ENCODE results near the gene IQGAP1. TPM values are rescaled to one million over a fixed set of nuclear protein-coding genes. Genes with fewer than 3 reads are reported as not detected.

IQGAP1 gene
- total and polyA plus RNA-seq, 7 donors = 31.1 to 72.2 (median 44.1) TPM

DNA sequence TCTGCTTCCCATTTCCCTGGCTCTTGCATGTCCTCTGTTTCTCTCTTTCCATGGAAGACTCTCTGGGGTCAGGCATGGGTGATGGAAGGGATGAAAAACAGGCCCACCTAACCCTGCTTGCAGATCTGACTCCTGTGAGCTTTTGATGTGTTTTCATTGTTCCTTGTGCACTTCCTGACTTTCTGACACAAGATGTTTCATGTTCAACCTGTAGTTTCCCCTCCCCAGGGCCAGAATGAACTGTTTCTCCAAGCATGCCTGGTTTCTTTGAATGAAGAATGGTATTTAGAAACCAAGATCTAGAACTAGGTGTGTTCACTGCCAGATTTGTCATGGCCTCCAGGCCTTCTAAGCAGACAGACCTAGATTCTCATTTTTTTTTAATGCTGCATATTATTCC, 105.6 kb downstream of the IQGAP1 start:
- peaks cover 29 to 100% of the 10 kb centered on the region in 2 donors for H3K36me3 ChIP-seq (ENCODE audit: insufficient read depth in 1 of 2, low read depth in 1 of 2)
- DNase-seq = no peak
- H3K4me1 ChIP-seq = no peaks in the 10 kb centered on the region
- no peak overlapping the region for H3K27ac ChIP-seq
- intact Hi-C loops (cut with DNase I) = no loop called here
- no peak for ATAC-seq
- TF ChIP-seq, protein P1, sequence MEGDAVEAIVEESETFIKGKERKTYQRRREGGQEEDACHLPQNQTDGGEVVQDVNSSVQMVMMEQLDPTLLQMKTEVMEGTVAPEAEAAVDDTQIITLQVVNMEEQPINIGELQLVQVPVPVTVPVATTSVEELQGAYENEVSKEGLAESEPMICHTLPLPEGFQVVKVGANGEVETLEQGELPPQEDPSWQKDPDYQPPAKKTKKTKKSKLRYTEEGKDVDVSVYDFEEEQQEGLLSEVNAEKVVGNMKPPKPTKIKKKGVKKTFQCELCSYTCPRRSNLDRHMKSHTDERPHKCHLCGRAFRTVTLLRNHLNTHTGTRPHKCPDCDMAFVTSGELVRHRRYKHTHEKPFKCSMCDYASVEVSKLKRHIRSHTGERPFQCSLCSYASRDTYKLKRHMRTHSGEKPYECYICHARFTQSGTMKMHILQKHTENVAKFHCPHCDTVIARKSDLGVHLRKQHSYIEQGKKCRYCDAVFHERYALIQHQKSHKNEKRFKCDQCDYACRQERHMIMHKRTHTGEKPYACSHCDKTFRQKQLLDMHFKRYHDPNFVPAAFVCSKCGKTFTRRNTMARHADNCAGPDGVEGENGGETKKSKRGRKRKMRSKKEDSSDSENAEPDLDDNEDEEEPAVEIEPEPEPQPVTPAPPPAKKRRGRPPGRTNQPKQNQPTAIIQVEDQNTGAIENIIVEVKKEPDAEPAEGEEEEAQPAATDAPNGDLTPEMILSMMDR (IDR thresholded peaks at IDR 0.05) = no peak
- no peaks in the 10 kb centered on the region for H3K9me3 ChIP-seq
- H3K27me3 ChIP-seq (ENCODE audit: insufficient read depth in 3 of 3, low read length in 2 of 3) = no peaks in the 10 kb centered on the region
- H3K4me3 ChIP-seq = no peak overlapping the region

DNA sequence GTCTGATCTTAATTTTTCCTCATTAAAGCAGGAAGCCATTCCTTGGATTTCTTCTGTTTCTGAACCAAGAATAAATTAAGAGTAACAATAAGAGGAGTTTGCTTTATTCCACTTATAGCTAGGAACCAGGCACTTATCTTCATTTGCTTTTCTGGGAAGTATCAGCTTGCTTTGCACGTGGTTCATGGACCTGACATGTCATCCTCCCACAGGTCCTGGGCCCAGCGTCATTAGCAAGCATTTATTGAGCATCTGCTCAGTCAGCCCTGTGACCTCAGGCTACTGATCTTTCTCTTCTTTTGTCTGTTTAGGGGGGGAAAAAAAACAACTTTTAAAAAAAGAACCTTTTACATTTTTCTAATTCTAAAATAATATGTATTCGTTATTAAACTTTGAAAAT, 107.0 kb downstream of the IQGAP1 start:
- TF ChIP-seq, protein P1 (IDR thresholded peaks at IDR 0.05) = no peak
- Histone ChIP-seq H3K27me3 (ENCODE audit: insufficient read depth in 3 of 3, low read length in 2 of 3) (no peaks in the 10 kb centered on the region), H3K9me3 (no peaks in the 10 kb centered on the region), H3K4me1 (no peaks in the 10 kb centered on the region), H3K4me3 (no peak overlapping the region), H3K27ac (no peak overlapping the region), H3K36me3 (ENCODE audit: insufficient read depth in 1 of 2, low read depth in 1 of 2) (peaks cover 26 to 100% of the 10 kb centered on the region in 2 donors)
- ATAC-seq (no peak), DNase-seq (no peak)
- whole genome bisulfite sequencing, 3 donors = 61 to 78% (median 66%) methylated on average over 3 of the region's 3 CpGs
- intact Hi-C loops (cut with DNase I) = no loop called here

DNA sequence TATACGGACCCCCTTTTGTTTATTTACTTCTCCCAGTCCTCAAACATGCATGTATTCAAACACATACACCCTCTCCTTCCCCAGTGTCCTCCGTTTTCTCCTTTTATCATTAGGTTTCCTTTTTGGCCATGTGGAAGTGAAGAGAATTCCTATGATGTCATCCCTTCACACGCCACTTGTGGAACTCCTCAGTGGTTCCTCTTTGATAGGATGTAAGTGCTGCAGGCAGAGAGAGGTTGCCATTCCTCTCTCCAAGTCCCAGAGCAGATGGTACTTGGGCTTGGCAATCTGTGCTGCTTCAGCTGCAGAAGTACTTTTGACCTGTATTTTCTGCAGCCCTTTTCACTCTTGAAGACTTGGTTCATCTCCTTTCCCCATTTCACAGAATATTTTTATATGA, 108.7 kb downstream of the IQGAP1 start:
- no peak for ATAC-seq
- intact Hi-C loops (cut with DNase I) = no loop called here
- Histone ChIP-seq H3K27me3 (ENCODE audit: insufficient read depth in 3 of 3, low read length in 2 of 3) (no peaks in the 10 kb centered on the region), H3K4me1 (no peaks in the 10 kb centered on the region), H3K9me3 (no peaks in the 10 kb centered on the region), H3K4me3 (no peak overlapping the region), H3K36me3 (ENCODE audit: insufficient read depth in 1 of 2, low read depth in 1 of 2) (peaks cover 13 to 100% of the 10 kb centered on the region in 2 donors), H3K27ac (no peak overlapping the region)
- no peak for DNase-seq
- 50 to 71% (median 64%) methylated on average over 3 of the region's 3 CpGs for WGBS, 3 donors
- TF ChIP-seq, protein P1 (IDR thresholded peaks at IDR 0.05) = no peak

DNA sequence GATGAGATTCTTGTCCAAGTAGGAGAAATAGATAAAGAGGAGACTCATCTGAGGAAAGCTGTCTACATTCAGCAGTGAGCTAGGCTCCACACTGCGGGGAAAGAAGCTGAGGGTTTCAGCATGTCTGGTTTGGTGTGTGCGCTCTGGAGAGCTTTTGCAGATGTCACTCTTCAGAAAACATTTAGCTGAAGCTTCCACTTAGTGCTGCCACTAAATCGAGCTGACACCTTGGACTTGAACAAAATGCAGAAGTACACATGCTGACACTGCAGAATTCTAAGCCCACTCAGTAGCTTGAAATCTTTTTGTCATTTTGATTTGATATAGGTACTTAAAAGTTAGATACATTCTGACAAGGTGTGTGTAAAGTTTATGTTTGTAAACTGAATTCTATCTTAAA, 109.3 kb downstream of the IQGAP1 start:
- H3K27ac ChIP-seq = no peak overlapping the region
- DNase-seq (no peak), ATAC-seq (no peak)
- TF ChIP-seq, protein P1 (IDR thresholded peaks at IDR 0.05) = no peak
- 82 to 83% (median 82%) methylated on average over 3 of the region's 3 CpGs for WGBS, 3 donors
- no peak overlapping the region for H3K4me3 ChIP-seq
- H3K4me1 ChIP-seq = no peaks in the 10 kb centered on the region
- intact Hi-C loops (cut with DNase I) = no loop called here
- no peaks in the 10 kb centered on the region for H3K9me3 ChIP-seq
- peaks cover 19 to 100% of the 10 kb centered on the region in 2 donors for H3K36me3 ChIP-seq (ENCODE audit: insufficient read depth in 1 of 2, low read depth in 1 of 2)
- no peaks in the 10 kb centered on the region for H3K27me3 ChIP-seq (ENCODE audit: insufficient read depth in 3 of 3, low read length in 2 of 3)

DNA sequence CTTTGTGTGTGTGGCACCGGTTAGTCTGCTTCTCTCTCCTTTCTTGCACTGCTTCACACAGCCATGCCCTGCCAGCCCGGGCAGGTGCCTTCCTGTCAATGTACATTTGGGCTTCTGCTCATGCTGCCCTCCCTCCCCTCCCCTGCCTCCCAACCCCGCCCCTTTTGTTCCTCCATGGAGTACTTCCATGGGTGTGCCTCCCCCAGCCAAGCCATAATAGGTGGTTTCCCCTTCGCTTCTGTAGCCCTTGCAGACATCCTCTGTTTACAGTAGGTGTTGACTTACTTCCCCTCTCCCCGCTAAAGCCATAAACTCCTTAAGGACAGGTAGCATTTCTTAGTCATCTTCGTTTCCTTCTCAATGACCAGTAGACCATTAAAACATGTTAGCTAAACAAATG, 109.9 kb downstream of the IQGAP1 start:
- TF ChIP-seq, protein P1 (IDR thresholded peaks at IDR 0.05) = no peak
- Histone ChIP-seq H3K4me3 (no peak overlapping the region), H3K4me1 (no peaks in the 10 kb centered on the region), H3K27me3 (ENCODE audit: insufficient read depth in 3 of 3, low read length in 2 of 3) (no peaks in the 10 kb centered on the region), H3K27ac (no peak overlapping the region), H3K36me3 (ENCODE audit: insufficient read depth in 1 of 2, low read depth in 1 of 2) (peaks cover 20 to 100% of the 10 kb centered on the region in 2 donors), H3K9me3 (no peaks in the 10 kb centered on the region)
- ATAC-seq = peak in 2 of 4 donors; percentile 26 to 30
- DNase-seq = no peak
- 78 to 87% (median 80%) methylated on average over 6 of the region's 6 CpGs for WGBS, 3 donors
- intact Hi-C loops (cut with DNase I) = no loop called here

All from psoas muscle (tissue), 8 donors.